ENCODE results near the gene KIR3DL3. TPM values are rescaled to one million over a fixed set of nuclear protein-coding genes. Genes with fewer than 3 reads are reported as not detected.

The KIR3DL3 gene
- total RNA-seq, 1 experiment from 2014 or later: not detected

Other genes starting within 250 kb of the KIR3DL3 start
- not detected in 2 replicates for gene LAIR2, start 221.6 kb upstream of the KIR3DL3 start, total RNA-seq (2014; rRNA removed; shearing (Covaris generic))
- not detected in 2 replicates for gene LILRA2, start 150.7 kb upstream of the KIR3DL3 start, total RNA-seq (2014; rRNA removed; shearing (Covaris generic))
- gene LILRA1, start 130.8 kb upstream of the KIR3DL3 start, total RNA-seq (2014; rRNA removed; shearing (Covaris generic)): not detected in 2 replicates
- gene LILRB1, start 94.0 kb upstream of the KIR3DL3 start, total RNA-seq (2014; rRNA removed; shearing (Covaris generic)): not detected in 2 replicates
- not detected in 2 replicates for gene LILRB4, start 61.5 kb upstream of the KIR3DL3 start, total RNA-seq (2014; rRNA removed; shearing (Covaris generic))
- gene KIR2DL3, start 14.1 kb downstream of the KIR3DL3 start, total RNA-seq (2014; rRNA removed; shearing (Covaris generic)): not detected in 2 replicates
- gene KIR2DL1, start 45.4 kb downstream of the KIR3DL3 start, total RNA-seq (2014; rRNA removed; shearing (Covaris generic)): not detected in 2 replicates
- gene KIR2DL4, start 79.2 kb downstream of the KIR3DL3 start, total RNA-seq (2014; rRNA removed; shearing (Covaris generic)): not detected in 2 replicates
- not detected in 2 replicates for gene KIR3DL1, start 92.0 kb downstream of the KIR3DL3 start, total RNA-seq (2014; rRNA removed; shearing (Covaris generic))
- not detected in 2 replicates for gene KIR2DS4, start 108.2 kb downstream of the KIR3DL3 start, total RNA-seq (2014; rRNA removed; shearing (Covaris generic))
- not detected in 2 replicates for gene KIR3DL2, start 126.0 kb downstream of the KIR3DL3 start, total RNA-seq (2014; rRNA removed; shearing (Covaris generic))
- not detected in 2 replicates for gene FCAR, start 149.8 kb downstream of the KIR3DL3 start, total RNA-seq (2014; rRNA removed; shearing (Covaris generic))
- gene NCR1, start 181.7 kb downstream of the KIR3DL3 start, total RNA-seq (2014; rRNA removed; shearing (Covaris generic)): 1.8 and 12.6 TPM in 2 replicates
- 1.9 and 3.2 TPM in 2 replicates for gene NLRP7, start 223.1 kb downstream of the KIR3DL3 start, total RNA-seq (2014; rRNA removed; shearing (Covaris generic))
- gene NLRP2, start 241.9 kb downstream of the KIR3DL3 start, total RNA-seq (2014; rRNA removed; shearing (Covaris generic)): 1.0 and 1.3 TPM in 2 replicates

Data from H7 (cell line).